Suppressor macrophage treated with lipopolysaccharide for 4 hours (primary cell): Measurements from ENCODE around the gene BLNK.
A peak's percentile ranks its signal among the peaks of the same experiment; 100 is the strongest.
"Not testable (repeated sequence)": the region's sequence is repeated elsewhere in the genome, so short reads cannot be mapped to it uniquely, and the experiment has no call there.

Experiments used
- DNase-seq: peaks from one replicate; pipeline ENCODE4 v3.0.0-alpha.2; 2020

BLNK gene

DNA sequence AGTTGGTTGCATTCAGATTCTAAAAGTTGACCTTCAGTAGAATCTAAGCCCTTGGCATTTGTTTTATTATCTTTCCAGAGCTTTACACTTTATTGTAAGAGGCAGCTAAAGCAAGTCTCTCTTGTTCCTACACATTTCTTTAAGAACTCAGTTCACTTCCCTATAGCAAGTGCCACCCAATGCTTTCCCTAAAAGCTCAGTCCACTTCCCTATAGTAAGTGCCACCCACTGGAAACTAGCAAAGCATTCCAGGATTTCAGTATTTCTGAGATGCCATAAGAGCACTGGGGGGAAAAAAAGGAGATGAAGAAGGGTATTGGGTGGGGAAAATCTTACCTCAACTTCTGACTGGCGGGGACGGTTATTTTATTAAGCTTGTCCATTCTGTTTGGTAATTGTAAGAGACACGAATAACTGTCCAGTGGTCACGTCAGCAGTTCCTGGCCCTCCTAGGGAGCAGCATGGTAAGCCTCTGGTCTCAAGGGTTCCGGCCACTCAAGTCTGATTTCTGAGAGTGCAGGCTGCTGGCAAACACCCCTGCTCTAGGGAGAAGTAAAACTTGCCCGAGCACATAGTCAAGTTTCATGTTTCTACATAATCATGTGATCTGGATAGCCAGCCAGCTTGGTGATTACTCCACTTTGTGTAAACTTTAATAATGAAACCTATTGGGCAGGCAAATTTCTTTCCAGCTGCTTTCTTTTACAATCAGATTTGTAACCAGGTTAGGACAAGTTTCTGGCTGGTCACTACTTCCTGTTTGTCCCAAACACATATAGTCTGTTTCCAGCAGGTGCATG is at the start of gene BLNK:
BLNK (minus strand) TSS at position 554 of the 800 bp plus-strand sequence; CDS start at position 383, 171 bp downstream.
- DNase-seq: peak; percentile 95

DNA sequence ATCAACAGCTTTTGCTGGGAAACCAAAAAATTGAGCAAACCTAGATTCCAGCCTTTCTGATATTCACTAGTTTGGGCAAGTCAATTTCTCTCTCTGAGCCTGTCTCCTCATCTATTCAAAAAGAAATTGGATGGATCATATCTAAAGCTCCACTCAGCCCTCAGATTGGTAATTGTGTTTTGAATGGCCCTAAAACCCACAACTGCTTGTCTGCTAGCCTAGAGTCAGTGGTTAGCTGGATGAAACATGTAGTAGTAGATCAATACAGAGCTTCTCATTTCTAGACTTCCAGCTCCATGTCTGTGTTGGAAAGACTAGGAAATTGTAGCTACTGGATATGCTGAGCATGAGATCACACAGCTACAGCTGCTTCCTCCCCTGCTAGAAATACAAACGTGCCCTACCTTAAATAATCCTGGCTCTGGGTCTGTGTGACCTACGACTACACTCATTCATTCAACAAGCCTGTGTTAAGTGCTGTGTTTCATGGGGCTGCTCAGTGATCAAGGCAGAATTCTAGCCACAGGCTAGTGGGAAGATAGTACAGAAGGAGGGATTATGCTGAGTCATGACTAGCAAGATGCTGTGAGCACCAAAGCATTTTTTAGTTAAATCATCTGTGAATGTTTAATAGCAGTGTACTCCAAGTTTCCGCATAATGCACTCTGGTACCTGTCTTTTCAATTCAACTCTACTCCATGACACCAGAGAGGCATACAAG is 48.5 kb upstream of the BLNK start:
- DNase-seq: no peak

GRCh38 chr10:96317067-96317833 is 45.9 kb upstream of the BLNK start:
- DNase-seq: no peak

DNA sequence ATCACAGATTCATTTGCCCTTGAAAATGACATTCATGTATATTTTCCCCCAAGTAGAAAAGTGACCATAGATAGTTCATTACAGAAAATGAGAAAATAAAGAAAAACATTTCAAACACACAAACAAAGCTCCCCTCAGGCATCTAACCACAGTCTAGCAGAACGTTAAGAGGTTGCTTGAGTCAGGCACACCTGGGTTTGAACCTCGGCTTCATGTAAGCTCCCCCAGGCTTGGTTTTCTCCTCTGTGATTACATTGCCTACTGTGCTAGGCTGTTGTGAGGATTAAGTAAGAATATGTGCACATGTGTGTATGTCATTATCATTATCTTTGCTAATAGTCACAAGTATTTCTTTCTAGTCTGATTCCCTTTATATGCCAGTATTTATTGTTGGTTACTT is 42.0 kb upstream of the BLNK start:
- DNase-seq: no peak

- no peak for DNase-seq
Observed at GRCh38 chr10:96311180-96311715, 39.9 kb upstream of the BLNK start.

GRCh38 chr10:96310321-96310669 is 38.9 kb upstream of the BLNK start:
- no peak for DNase-seq

DNA sequence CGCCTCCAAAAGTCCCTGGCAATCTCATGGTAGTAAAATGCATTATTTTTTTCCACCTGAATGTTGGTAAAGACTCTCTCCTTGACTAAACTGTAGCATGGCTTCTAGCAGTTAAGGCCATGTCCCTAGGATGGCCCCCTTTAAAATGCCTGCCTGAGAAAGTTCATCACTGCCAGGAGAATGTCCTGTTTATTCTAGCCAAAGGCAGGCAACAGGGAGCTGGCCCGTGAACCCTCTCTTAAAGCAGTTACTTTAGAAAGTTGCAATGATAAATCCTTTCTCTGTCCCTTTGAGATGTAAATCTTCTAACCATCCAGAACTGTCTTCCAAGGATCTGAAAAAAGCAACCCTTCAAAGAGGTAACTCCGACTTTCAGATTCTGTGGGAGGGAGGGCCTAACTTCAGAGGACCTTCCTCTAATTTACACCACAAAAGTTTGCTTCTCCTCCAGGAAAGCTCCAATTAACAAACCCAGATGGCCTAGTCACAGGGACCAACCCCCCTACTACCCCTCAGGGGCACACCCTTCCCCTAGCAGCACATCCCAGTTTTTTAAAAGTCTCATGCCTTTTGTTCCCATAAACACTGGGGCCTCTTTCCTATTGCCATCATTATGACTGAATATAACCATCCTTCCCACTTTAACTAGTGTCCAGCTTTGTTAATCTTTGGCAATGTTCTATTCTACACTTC is 38.4 kb upstream of the BLNK start:
- DNase-seq: no peak

GRCh38 chr10:96308854-96309253 is 37.5 kb upstream of the BLNK start:
- not testable (repeated sequence) for DNase-seq

- peak; percentile 51 for DNase-seq
Observed at GRCh38 chr10:96306516-96306915, 35.1 kb upstream of the BLNK start.

DNA sequence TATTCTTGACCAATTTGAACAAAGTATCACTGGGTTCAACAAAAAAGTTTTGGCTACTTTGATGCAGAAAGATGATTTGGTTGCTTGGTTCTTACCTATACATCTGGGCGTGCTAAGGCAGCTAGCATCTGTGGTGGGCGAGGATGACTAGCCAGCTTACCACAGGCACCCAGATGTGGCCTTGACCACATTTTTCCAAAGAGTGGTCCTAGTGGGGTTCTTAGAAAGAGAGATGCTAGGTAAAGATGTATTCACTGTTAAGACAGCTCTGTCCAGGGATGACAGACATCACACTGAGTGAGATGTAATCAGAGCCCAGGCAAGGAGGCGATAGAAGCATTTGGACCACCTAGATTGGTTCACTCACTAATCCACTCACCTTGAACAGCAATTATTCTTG is 33.6 kb upstream of the BLNK start:
- no peak for DNase-seq

GRCh38 chr10:96304230-96304629 is 32.9 kb upstream of the BLNK start, which contains the start of gene DNTT:
DNTT (plus strand) TSS chr10:96304434; CDS start chr10:96304498, 64 bp downstream.
- DNase-seq: no peak

DNA sequence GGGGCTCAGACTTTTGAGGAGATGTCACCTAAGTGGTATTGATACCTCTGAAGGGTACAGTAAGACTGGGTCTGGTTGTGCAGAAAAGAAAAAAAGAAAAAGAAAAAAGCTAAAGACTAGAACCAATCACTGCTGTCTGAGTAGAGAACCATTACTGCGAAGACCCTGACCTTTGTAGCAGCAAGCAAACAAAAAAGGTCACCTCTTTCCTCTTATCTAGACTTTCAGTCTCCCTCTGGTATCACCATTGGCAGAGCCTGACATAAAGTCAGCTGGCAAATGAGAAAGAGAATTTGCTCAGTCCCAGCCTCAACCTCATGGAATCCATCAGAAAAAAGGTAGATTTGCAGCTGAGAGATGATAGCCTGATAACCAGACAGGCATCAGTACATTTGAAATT is 30.2 kb upstream of the BLNK start:
- no peak for DNase-seq

DNA sequence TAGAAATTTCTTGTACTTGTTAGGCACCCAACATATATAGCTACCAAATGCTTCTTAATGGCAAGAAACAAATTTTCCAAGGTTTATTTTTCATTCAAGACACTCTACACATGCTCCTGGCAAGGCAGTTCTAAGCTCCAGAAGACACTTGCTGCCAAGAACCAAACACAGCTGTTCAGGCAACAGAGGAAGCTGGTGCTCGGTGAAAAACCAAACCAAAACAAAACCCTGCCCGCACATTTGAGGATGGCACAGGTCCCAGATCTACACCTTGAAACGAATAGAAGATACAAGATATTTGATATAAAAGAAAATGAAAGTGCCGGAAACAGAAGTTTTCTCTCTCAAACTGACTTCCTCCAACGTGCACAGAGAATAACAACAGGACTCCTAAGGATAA is 28.0 kb upstream of the BLNK start:
- DNase-seq: no peak

- no peak for DNase-seq
Observed at GRCh38 chr10:96298362-96298761, 27.0 kb upstream of the BLNK start.

GRCh38 chr10:96297486-96297885 is 26.1 kb upstream of the BLNK start:
- no peak for DNase-seq

DNA sequence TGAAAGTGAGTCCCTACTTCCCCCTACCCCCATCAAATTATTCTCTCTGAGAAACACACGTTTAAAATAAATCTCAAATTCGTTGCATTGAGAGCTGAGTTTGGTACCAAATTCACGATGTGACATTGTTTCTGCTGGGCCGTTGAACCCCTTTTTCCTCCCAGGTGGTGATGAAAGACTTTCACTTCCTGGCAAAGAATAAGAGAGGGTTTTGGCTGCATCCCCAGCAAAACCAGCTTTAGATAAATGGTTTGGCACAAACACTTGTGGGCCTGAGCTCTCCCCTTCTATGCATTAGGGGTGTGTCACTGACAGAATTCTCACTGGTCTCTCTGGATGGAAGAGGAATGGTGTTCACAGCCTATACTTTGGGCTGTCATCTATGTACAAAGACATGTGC is 24.1 kb upstream of the BLNK start:
- DNase-seq: no peak

- DNase-seq: peak; percentile 68
Observed at GRCh38 chr10:96292971-96293920, 21.9 kb upstream of the BLNK start.

- peak; percentile 42 for DNase-seq
Observed at GRCh38 chr10:96290368-96291133, 19.2 kb upstream of the BLNK start.

- no peak for DNase-seq
Observed at GRCh38 chr10:96289218-96289910, 18.0 kb upstream of the BLNK start.

DNA sequence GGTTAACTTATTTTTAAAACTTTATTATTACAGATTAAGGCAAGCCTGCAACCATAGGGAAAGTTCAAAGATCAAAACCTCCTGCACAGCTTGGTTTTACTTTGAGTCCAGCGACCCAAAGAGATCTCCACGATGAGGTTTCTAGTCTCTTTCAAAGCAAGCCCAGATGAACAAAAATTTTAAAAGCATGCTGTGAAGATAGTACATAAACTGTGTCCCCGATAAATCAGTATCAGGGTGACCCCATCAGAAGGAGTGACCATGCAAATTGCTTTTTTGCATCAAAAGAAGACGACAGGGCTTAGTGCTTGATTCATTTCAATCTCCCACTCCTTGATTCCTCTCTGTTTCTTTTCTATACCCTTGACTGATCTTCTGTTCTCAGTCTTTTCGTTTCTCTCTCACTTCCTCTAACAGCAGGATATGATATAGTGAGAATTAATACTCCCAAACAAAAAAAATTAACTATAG is 16.8 kb upstream of the BLNK start:
- peak; percentile 61 for DNase-seq
